Thyroid gland (tissue), 4 donors: ENCODE data around the gene PITPNC1.

Source experiments
- POLR2A ChIP-seq, 2 donors: fragments of 450-650 bp; IDR thresholded peaks; one replicate each; pipeline ENCODE4 v1.6.1; 2017; ENCODE audit warnings: antibody characterized with exemption in 2 of 2, mild to moderate bottlenecking in 2 of 2, moderate library complexity in 1 of 2
- TF ChIP-seq, protein P1 (sequence below), 6 experiments: fragments of 200-600 bp in 3 of 6; fragments of 450-650 bp in 3 of 6; sonication (generic) in 3 of 6; IDR thresholded peaks; one replicate each; pipeline ENCODE4 v1.5.1; 2016 to 2019; ENCODE audit warnings: antibody characterized with exemption in 6 of 6, mild to moderate bottlenecking in 2 of 6, inconsistent platforms in 1 of 6, moderate library complexity in 1 of 6

DNA sequence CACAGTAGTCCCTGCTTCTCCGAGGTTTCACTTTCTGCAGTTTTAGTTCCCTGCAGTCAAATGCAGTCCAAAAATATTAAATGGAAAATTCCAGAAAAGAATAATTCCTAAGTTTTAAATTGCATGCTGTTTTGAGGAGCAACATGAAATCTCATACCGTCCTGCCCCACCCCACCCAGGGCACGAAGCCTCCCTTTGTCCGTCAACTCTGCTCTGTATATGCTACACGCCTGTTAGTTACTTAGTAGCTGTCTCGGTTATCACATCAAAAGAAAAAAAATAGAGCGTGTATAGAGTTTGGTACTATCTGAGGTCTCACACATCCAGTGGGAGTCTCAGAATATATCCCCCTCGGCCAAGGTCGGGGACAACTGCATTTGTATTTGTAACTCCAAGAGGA is 211.2 kb downstream of the PITPNC1 start:
- TF ChIP-seq, protein P1, sequence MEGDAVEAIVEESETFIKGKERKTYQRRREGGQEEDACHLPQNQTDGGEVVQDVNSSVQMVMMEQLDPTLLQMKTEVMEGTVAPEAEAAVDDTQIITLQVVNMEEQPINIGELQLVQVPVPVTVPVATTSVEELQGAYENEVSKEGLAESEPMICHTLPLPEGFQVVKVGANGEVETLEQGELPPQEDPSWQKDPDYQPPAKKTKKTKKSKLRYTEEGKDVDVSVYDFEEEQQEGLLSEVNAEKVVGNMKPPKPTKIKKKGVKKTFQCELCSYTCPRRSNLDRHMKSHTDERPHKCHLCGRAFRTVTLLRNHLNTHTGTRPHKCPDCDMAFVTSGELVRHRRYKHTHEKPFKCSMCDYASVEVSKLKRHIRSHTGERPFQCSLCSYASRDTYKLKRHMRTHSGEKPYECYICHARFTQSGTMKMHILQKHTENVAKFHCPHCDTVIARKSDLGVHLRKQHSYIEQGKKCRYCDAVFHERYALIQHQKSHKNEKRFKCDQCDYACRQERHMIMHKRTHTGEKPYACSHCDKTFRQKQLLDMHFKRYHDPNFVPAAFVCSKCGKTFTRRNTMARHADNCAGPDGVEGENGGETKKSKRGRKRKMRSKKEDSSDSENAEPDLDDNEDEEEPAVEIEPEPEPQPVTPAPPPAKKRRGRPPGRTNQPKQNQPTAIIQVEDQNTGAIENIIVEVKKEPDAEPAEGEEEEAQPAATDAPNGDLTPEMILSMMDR (IDR thresholded peaks at IDR 0.05), result no peak
- no peak for TF ChIP-seq POLR2A (IDR thresholded peaks at IDR 0.05)
